ENCODE measurements around the gene PLET1.

DNA sequence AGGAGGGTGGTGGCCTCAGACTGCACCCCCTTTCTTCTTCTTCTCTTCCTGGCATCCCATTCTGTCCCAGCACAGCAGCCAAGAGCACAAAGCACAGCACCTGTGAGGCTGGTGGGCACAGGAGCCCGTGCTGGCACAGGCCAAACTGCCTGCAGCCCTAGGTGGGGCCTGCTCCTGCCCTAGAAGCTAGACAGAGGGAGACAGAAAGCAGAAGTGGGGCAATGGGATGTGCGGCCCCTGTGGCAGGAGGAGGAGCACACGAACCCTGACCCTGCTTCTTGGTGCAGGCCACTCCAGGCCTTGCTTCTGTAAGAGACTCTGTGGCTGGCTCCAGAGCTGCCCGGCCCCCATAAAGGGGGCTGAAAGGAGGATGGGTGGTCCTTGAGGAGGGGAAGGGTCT lies 38.4 kb downstream of the PLET1 start:
- TF ChIP-seq POLR2A (IDR thresholded peaks at IDR 0.05) (no peak), POLR2AphosphoS5 (IDR thresholded peaks at IDR 0.05) (no peak)
- TF ChIP-seq, protein P1, sequence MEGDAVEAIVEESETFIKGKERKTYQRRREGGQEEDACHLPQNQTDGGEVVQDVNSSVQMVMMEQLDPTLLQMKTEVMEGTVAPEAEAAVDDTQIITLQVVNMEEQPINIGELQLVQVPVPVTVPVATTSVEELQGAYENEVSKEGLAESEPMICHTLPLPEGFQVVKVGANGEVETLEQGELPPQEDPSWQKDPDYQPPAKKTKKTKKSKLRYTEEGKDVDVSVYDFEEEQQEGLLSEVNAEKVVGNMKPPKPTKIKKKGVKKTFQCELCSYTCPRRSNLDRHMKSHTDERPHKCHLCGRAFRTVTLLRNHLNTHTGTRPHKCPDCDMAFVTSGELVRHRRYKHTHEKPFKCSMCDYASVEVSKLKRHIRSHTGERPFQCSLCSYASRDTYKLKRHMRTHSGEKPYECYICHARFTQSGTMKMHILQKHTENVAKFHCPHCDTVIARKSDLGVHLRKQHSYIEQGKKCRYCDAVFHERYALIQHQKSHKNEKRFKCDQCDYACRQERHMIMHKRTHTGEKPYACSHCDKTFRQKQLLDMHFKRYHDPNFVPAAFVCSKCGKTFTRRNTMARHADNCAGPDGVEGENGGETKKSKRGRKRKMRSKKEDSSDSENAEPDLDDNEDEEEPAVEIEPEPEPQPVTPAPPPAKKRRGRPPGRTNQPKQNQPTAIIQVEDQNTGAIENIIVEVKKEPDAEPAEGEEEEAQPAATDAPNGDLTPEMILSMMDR (IDR thresholded peaks at IDR 0.05 in 8 of 11, conservative IDR thresholded peaks at IDR 0.05 in 3 of 11), result no peak
